Measurements from ENCODE around the gene MBD3L4. TPM values are rescaled to one million over a fixed set of nuclear protein-coding genes. Genes with fewer than 3 reads are reported as not detected.
"Not testable (repeated sequence)": the region's sequence is repeated elsewhere in the genome, so short reads cannot be mapped to it uniquely, and the experiment has no call there.

MBD3L4 gene
- total RNA-seq, 1 experiment from 2014 or later = not detected

- BruUV-seq (replicated peaks); CTCF ChIA-PET; H3K9me3 Mint-ChIP-seq (ENCODE audit: low read depth, unreplicated experiment); intact Hi-C loops (cut with micrococcal nuclease; ENCODE audit: unreplicated experiment); DNase-seq; H3K4me1 Mint-ChIP-seq (ENCODE audit: low read depth, unreplicated experiment); H3K36me3 Mint-ChIP-seq (ENCODE audit: insufficient read depth, unreplicated experiment); H3K4me3 Mint-ChIP-seq (ENCODE audit: low read depth, unreplicated experiment); H3K27ac Mint-ChIP-seq (ENCODE audit: unreplicated experiment); H3K27me3 Mint-ChIP-seq (ENCODE audit: unreplicated experiment): not testable (repeated sequence)
Observed at GRCh38 chr19:7056371-7056770, 16.4 kb upstream of the MBD3L4 start.

- H3K4me3 Mint-ChIP-seq (ENCODE audit: low read depth, unreplicated experiment); DNase-seq; H3K36me3 Mint-ChIP-seq (ENCODE audit: insufficient read depth, unreplicated experiment); BruUV-seq (replicated peaks); intact Hi-C loops (cut with micrococcal nuclease; ENCODE audit: unreplicated experiment); H3K9me3 Mint-ChIP-seq (ENCODE audit: low read depth, unreplicated experiment); H3K4me1 Mint-ChIP-seq (ENCODE audit: low read depth, unreplicated experiment); CTCF ChIA-PET; H3K27me3 Mint-ChIP-seq (ENCODE audit: unreplicated experiment); H3K27ac Mint-ChIP-seq (ENCODE audit: unreplicated experiment): not testable (repeated sequence)
Observed at GRCh38 chr19:7055679-7056078, 15.7 kb upstream of the MBD3L4 start.

- H3K36me3 Mint-ChIP-seq (ENCODE audit: insufficient read depth, unreplicated experiment); H3K4me3 Mint-ChIP-seq (ENCODE audit: low read depth, unreplicated experiment); H3K27ac Mint-ChIP-seq (ENCODE audit: unreplicated experiment); DNase-seq; intact Hi-C loops (cut with micrococcal nuclease; ENCODE audit: unreplicated experiment); H3K4me1 Mint-ChIP-seq (ENCODE audit: low read depth, unreplicated experiment); H3K27me3 Mint-ChIP-seq (ENCODE audit: unreplicated experiment); CTCF ChIA-PET; H3K9me3 Mint-ChIP-seq (ENCODE audit: low read depth, unreplicated experiment); BruUV-seq (replicated peaks): not testable (repeated sequence)
Observed at GRCh38 chr19:7054635-7055368, 14.8 kb upstream of the MBD3L4 start.

- CTCF ChIA-PET; H3K4me1 Mint-ChIP-seq (ENCODE audit: low read depth, unreplicated experiment); H3K27ac Mint-ChIP-seq (ENCODE audit: unreplicated experiment); H3K9me3 Mint-ChIP-seq (ENCODE audit: low read depth, unreplicated experiment); BruUV-seq (replicated peaks); H3K27me3 Mint-ChIP-seq (ENCODE audit: unreplicated experiment); intact Hi-C loops (cut with micrococcal nuclease; ENCODE audit: unreplicated experiment); DNase-seq; H3K4me3 Mint-ChIP-seq (ENCODE audit: low read depth, unreplicated experiment); H3K36me3 Mint-ChIP-seq (ENCODE audit: insufficient read depth, unreplicated experiment): not testable (repeated sequence)
Observed at GRCh38 chr19:7052896-7053295, 12.9 kb upstream of the MBD3L4 start.

- H3K4me1 Mint-ChIP-seq (ENCODE audit: low read depth, unreplicated experiment); H3K27ac Mint-ChIP-seq (ENCODE audit: unreplicated experiment); H3K36me3 Mint-ChIP-seq (ENCODE audit: insufficient read depth, unreplicated experiment); H3K4me3 Mint-ChIP-seq (ENCODE audit: low read depth, unreplicated experiment); intact Hi-C loops (cut with micrococcal nuclease; ENCODE audit: unreplicated experiment); H3K9me3 Mint-ChIP-seq (ENCODE audit: low read depth, unreplicated experiment); CTCF ChIA-PET; BruUV-seq (replicated peaks); H3K27me3 Mint-ChIP-seq (ENCODE audit: unreplicated experiment); DNase-seq: not testable (repeated sequence)
Observed at GRCh38 chr19:7051421-7051820, 11.4 kb upstream of the MBD3L4 start.

- intact Hi-C loops (cut with micrococcal nuclease; ENCODE audit: unreplicated experiment); H3K4me3 Mint-ChIP-seq (ENCODE audit: low read depth, unreplicated experiment); BruUV-seq (replicated peaks); CTCF ChIA-PET; H3K27me3 Mint-ChIP-seq (ENCODE audit: unreplicated experiment); H3K36me3 Mint-ChIP-seq (ENCODE audit: insufficient read depth, unreplicated experiment); H3K4me1 Mint-ChIP-seq (ENCODE audit: low read depth, unreplicated experiment); DNase-seq; H3K27ac Mint-ChIP-seq (ENCODE audit: unreplicated experiment); H3K9me3 Mint-ChIP-seq (ENCODE audit: low read depth, unreplicated experiment): not testable (repeated sequence)
Observed at GRCh38 chr19:7049021-7049420, 9.0 kb upstream of the MBD3L4 start, which contains the start of gene MBD3L2. Gene MBD3L2 (plus strand): TSS chr19:7049321. CDS start chr19:7049374, 53 bp downstream.

GRCh38 chr19:7041563-7041962 is 1.6 kb upstream of the MBD3L4 start:
- H3K4me3 Mint-ChIP-seq (ENCODE audit: low read depth, unreplicated experiment); intact Hi-C loops (cut with micrococcal nuclease; ENCODE audit: unreplicated experiment); CTCF ChIA-PET; H3K9me3 Mint-ChIP-seq (ENCODE audit: low read depth, unreplicated experiment); BruUV-seq (replicated peaks); H3K27ac Mint-ChIP-seq (ENCODE audit: unreplicated experiment); H3K36me3 Mint-ChIP-seq (ENCODE audit: insufficient read depth, unreplicated experiment); H3K4me1 Mint-ChIP-seq (ENCODE audit: low read depth, unreplicated experiment); H3K27me3 Mint-ChIP-seq (ENCODE audit: unreplicated experiment); DNase-seq: not testable (repeated sequence)

GRCh38 chr19:7030278-7030677 is 9.7 kb downstream of the MBD3L4 start, which contains the start of gene MBD3L5:
Gene MBD3L5 (plus strand): TSS chr19:7030578. CDS start chr19:7030612, 34 bp downstream.
- intact Hi-C loops (cut with micrococcal nuclease; ENCODE audit: unreplicated experiment); H3K9me3 Mint-ChIP-seq (ENCODE audit: low read depth, unreplicated experiment); H3K4me1 Mint-ChIP-seq (ENCODE audit: low read depth, unreplicated experiment); DNase-seq; H3K4me3 Mint-ChIP-seq (ENCODE audit: low read depth, unreplicated experiment); CTCF ChIA-PET; H3K27ac Mint-ChIP-seq (ENCODE audit: unreplicated experiment); H3K36me3 Mint-ChIP-seq (ENCODE audit: insufficient read depth, unreplicated experiment); BruUV-seq (replicated peaks); H3K27me3 Mint-ChIP-seq (ENCODE audit: unreplicated experiment): not testable (repeated sequence)

- H3K9me3 Mint-ChIP-seq (ENCODE audit: low read depth, unreplicated experiment); BruUV-seq (replicated peaks); H3K27me3 Mint-ChIP-seq (ENCODE audit: unreplicated experiment); H3K36me3 Mint-ChIP-seq (ENCODE audit: insufficient read depth, unreplicated experiment); H3K27ac Mint-ChIP-seq (ENCODE audit: unreplicated experiment); DNase-seq; CTCF ChIA-PET; intact Hi-C loops (cut with micrococcal nuclease; ENCODE audit: unreplicated experiment); H3K4me1 Mint-ChIP-seq (ENCODE audit: low read depth, unreplicated experiment); H3K4me3 Mint-ChIP-seq (ENCODE audit: low read depth, unreplicated experiment): not testable (repeated sequence)
Observed at GRCh38 chr19:7028790-7029189, 11.2 kb downstream of the MBD3L4 start.

GRCh38 chr19:7021331-7021730 is 18.6 kb downstream of the MBD3L4 start, which contains the start of gene MBD3L2B:
Gene MBD3L2B (minus strand): TSS chr19:7021431. CDS start chr19:7021397, 34 bp downstream.
- BruUV-seq (replicated peaks); CTCF ChIA-PET; DNase-seq; H3K36me3 Mint-ChIP-seq (ENCODE audit: insufficient read depth, unreplicated experiment); intact Hi-C loops (cut with micrococcal nuclease; ENCODE audit: unreplicated experiment); H3K9me3 Mint-ChIP-seq (ENCODE audit: low read depth, unreplicated experiment); H3K27ac Mint-ChIP-seq (ENCODE audit: unreplicated experiment); H3K27me3 Mint-ChIP-seq (ENCODE audit: unreplicated experiment); H3K4me3 Mint-ChIP-seq (ENCODE audit: low read depth, unreplicated experiment); H3K4me1 Mint-ChIP-seq (ENCODE audit: low read depth, unreplicated experiment): not testable (repeated sequence)

Data from Calu3 (cell line).